HG03025 (cell line): ENCODE data around the gene TNIK.
"Not testable (repeated sequence)": the region's sequence is repeated elsewhere in the genome, so short reads cannot be mapped to it uniquely, and the experiment has no call there.

ENCODE experiments used
- ATAC-seq: cut with Tn5 transposase; IDR thresholded peaks from one replicate; pipeline ENCODE4 v1.9.1; 2021; ENCODE audit warnings: mild to moderate bottlenecking, moderate library complexity; ENCODE audit not compliant: unreplicated experiment, low FRiP score

The TNIK gene

GRCh38 chr3:171323938-171324536, 136.2 kb downstream of the TNIK start:
- ATAC-seq, result no peak

- ATAC-seq, result no peak
Measured at GRCh38 chr3:171321559-171322360, 138.4 kb downstream of the TNIK start.

- no peak for ATAC-seq
Measured at GRCh38 chr3:171320750-171321558, 139.3 kb downstream of the TNIK start.

GRCh38 chr3:171317171-171317570, 143.0 kb downstream of the TNIK start:
- no peak for ATAC-seq

- no peak for ATAC-seq
Measured at GRCh38 chr3:171315919-171316318, 144.3 kb downstream of the TNIK start.

- no peak for ATAC-seq
Measured at GRCh38 chr3:171315101-171315500, 145.1 kb downstream of the TNIK start.

- no peak for ATAC-seq
Measured at GRCh38 chr3:171314341-171314740, 145.9 kb downstream of the TNIK start.

- ATAC-seq, result no peak
Measured at GRCh38 chr3:171313702-171314101, 146.5 kb downstream of the TNIK start.

- no peak for ATAC-seq
Measured at GRCh38 chr3:171312741-171313140, 147.5 kb downstream of the TNIK start.

- no peak for ATAC-seq
Measured at GRCh38 chr3:171311784-171312183, 148.4 kb downstream of the TNIK start.

GRCh38 chr3:171309906-171310359, 150.3 kb downstream of the TNIK start:
- no peak for ATAC-seq

GRCh38 chr3:171307988-171308387, 152.2 kb downstream of the TNIK start:
- no peak for ATAC-seq

GRCh38 chr3:171307046-171307585, 153.1 kb downstream of the TNIK start:
- ATAC-seq, result no peak

- ATAC-seq, result no peak
Measured at GRCh38 chr3:171306631-171307030, 153.6 kb downstream of the TNIK start.

GRCh38 chr3:171305823-171306222, 154.4 kb downstream of the TNIK start:
- not testable (repeated sequence) for ATAC-seq

GRCh38 chr3:171304498-171304897, 155.7 kb downstream of the TNIK start:
- ATAC-seq, result not testable (repeated sequence)

GRCh38 chr3:171304017-171304416, 156.2 kb downstream of the TNIK start:
- not testable (repeated sequence) for ATAC-seq

- ATAC-seq, result no peak
Measured at GRCh38 chr3:171301998-171302397, 158.2 kb downstream of the TNIK start.

- no peak for ATAC-seq
Measured at GRCh38 chr3:171301002-171301401, 159.2 kb downstream of the TNIK start.

GRCh38 chr3:171297951-171298350, 162.3 kb downstream of the TNIK start:
- no peak for ATAC-seq

GRCh38 chr3:171297207-171297606, 163.0 kb downstream of the TNIK start:
- no peak for ATAC-seq
